Mucosa of descending colon (tissue), 3 donors: ENCODE results near the gene TFE3. TPM values are rescaled to one million over a fixed set of nuclear protein-coding genes. Genes with fewer than 3 reads are reported as not detected.

Experiments
- ATAC-seq: fragments of 200-7000 bp; cut with Tn5 transposase; one replicate; pipeline ENCODE4 v1.9.1; 2020; ENCODE audit warnings: mild to moderate bottlenecking, moderate library complexity
- DNase-seq, 3 donors: peaks; one replicate each; pipeline ENCODE4 v3.0.0-alpha.2; 2020
- H3K36me3 ChIP-seq: fragments of 200-600 bp; one replicate; pipeline ENCODE4 v1.8.0; 2021; ENCODE audit warnings: low read depth, mild to moderate bottlenecking
- H3K4me1 ChIP-seq: fragments of 200-600 bp; one replicate; pipeline ENCODE4 v1.8.0; 2021; ENCODE audit warnings: low read depth, mild to moderate bottlenecking
- H3K4me3 ChIP-seq: fragments of 200-600 bp; one replicate; pipeline ENCODE4 v1.8.0; 2021; ENCODE audit warnings: mild to moderate bottlenecking
- H3K9me3 ChIP-seq: fragments of 200-600 bp; one replicate; pipeline ENCODE4 v1.8.0; 2021; ENCODE audit warnings: mild to moderate bottlenecking
- intact Hi-C, 2 donors: fragments of 100-400 bp; cut with DNase I in 1 of 2; cut with micrococcal nuclease in 1 of 2; formaldehyde crosslinking; loops; one replicate each; pipeline versions ENCODE4 v1.11.0 to v1.11.1; 2022; cut with DNase I, micrococcal nuclease
- total RNA-seq, 3 donors: library from RNA; stranded (reverse); fragmentation: NEBNext Ultra II Directional in 2 of 3; extraction: Animal tissue kit (Norgen Biotek cat#: 25700) in 2 of 3; gene quantifications; one replicate each; pipeline versions ENCODE4 v1.2.1 to v1.2.4, GENCODE V29; 2021 to 2023
- TF ChIP-seq, protein P1 (sequence below): fragments of 200-600 bp; IDR thresholded peaks from one replicate; pipeline ENCODE4 v1.8.0; 2022; ENCODE audit warnings: antibody characterized with exemption, mild to moderate bottlenecking
- donor health status: DM: no; HTN: no; CAD: no; lungs with moderate emphysema.
- donor health status: DM: no; HTN: no; CAD: no.
- donor health status: DM: no; HTN: yes; CAD: no.

Gene TFE3
- total RNA-seq, 3 donors from 2014 or later: 26.6 to 46.6 (median 28.1) TPM

DNA sequence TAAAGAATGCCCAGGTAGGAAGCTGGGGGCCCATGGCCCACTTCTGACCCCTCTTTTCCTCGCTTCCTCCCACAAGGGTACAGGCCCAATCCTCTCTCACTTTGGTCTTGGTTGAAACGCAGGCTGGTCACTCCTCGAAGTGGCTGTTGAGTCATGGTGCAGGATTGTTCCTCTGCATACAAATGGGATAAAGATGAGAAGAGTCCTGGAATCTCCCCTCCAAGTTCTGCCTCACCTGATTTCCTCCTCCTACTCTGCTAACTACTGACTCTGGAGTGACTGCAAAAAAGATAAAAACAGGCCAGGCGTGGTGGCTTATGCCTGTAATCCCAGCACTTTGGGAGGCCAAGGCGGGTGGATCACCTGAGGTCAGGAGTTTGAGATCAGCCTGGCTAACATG is 34.8 kb upstream of the TFE3 start:
- no peaks in the 10 kb centered on the region for H3K36me3 ChIP-seq
- H3K4me3 ChIP-seq: no peak overlapping the region
- TF ChIP-seq, protein P1, sequence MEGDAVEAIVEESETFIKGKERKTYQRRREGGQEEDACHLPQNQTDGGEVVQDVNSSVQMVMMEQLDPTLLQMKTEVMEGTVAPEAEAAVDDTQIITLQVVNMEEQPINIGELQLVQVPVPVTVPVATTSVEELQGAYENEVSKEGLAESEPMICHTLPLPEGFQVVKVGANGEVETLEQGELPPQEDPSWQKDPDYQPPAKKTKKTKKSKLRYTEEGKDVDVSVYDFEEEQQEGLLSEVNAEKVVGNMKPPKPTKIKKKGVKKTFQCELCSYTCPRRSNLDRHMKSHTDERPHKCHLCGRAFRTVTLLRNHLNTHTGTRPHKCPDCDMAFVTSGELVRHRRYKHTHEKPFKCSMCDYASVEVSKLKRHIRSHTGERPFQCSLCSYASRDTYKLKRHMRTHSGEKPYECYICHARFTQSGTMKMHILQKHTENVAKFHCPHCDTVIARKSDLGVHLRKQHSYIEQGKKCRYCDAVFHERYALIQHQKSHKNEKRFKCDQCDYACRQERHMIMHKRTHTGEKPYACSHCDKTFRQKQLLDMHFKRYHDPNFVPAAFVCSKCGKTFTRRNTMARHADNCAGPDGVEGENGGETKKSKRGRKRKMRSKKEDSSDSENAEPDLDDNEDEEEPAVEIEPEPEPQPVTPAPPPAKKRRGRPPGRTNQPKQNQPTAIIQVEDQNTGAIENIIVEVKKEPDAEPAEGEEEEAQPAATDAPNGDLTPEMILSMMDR: no peak
- no peaks in the 10 kb centered on the region for H3K9me3 ChIP-seq
- DNase-seq (no peak), ATAC-seq (no peak)
- H3K4me1 ChIP-seq: no peaks in the 10 kb centered on the region
- intact Hi-C loops: no loop called here

DNA sequence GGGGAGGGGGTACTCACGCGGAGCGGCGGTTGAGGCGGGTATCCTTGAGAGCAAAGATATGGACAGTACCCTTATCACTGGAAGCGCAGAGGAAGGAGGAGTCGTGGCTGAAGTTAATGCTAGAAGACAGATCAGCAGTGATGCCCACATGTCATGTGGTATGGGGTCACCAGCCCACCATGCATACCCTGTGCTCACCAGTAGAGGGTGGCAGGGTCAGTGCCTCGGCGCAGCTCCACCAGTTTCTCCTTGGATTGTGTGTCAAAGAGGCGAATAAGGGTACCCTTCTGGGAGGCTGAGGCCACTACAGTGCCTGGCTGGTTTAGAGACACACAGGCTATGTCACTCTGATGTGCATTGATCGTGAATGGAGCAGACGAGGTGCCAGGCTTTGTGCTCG is 32.2 kb upstream of the TFE3 start:
- intact Hi-C loops: no loop called here
- TF ChIP-seq, protein P1: no peak
- H3K36me3 ChIP-seq: no peaks in the 10 kb centered on the region
- H3K4me3 ChIP-seq: no peak overlapping the region
- no peaks in the 10 kb centered on the region for H3K4me1 ChIP-seq
- no peaks in the 10 kb centered on the region for H3K9me3 ChIP-seq
- no peak for DNase-seq
- ATAC-seq: no peak

DNA sequence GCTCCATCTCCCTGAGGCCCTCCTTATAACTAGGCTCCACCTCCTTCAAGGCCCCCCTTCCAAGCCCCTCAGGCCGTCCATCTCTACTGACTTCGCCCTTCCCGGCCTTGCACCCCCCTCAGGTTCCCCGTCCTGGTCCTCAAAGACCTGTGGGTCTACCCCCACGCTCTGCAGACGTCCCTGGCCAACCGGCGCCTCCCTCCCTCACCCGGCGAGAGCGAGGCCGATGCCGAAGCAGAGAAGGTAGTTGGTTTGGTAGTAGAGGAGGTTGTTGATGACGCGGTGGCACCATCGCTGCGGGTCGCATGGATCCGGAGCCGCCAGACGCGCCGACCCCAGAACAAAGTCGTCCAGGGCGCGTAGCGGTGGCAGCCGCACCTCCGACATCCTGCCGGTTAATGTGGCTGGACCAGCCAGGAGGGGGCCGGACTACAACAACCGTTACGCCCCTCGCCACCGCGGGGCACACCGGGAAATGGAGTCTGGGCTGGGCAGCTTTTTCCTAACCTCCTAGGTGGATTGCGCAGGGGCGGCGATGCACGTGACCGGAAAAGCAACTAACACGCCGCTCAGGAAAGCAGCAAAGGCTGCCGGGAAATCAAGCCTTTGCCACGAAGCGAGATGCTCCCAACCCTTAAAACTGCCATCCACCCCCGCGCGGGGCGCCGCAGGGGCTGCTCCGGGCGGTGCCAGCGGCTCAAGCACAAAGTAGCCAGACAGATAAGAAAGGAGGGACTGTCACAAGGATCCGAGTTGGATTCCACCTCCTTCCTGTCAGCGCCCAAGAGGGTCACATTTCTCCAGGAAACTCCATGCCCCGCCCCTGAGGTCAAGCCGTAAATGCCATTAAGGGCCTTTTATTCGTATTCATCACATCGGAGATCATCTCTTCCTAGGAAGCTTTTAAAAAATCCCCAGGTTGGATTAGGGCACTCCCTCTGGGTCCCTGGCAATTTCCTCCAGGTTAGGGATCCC is 30.7 kb upstream of the TFE3 start, which contains the start of gene PRAF2:
Gene PRAF2 (minus strand): TSS at position 402 of the 975 bp plus-strand sequence. CDS start 15 bp downstream, at position 387.
- TF ChIP-seq, protein P1: no peak
- H3K36me3 ChIP-seq: no peaks in the 10 kb centered on the region
- H3K4me3 ChIP-seq: no peak within 1 kb of the TSS
- H3K4me1 ChIP-seq: no peaks in the 10 kb centered on the region
- no peaks in the 10 kb centered on the region for H3K9me3 ChIP-seq
- DNase-seq (peak; percentile 92 to 95 (median 93)), ATAC-seq (peak; percentile 94)
- intact Hi-C loops: no loop called here

DNA sequence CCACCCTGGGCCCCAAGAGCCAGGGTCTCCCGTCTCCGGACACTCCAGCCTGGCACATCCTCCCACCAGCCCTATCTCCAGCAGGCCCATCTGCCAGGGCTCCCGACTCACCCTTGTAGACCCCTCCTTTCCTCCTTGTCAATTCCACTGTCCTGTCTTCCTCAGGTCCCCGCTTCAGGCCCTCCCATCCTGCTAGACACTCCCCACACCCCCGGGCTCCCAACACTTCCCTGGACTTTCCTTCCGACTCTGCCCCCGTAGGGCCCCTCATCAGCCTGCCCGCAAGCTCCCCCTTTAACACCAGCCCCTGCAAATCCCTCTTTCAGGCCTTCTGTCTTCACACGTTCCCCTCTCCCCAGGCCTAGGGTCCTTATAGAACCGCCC is 29.5 kb upstream of the TFE3 start:
- ATAC-seq (no peak), DNase-seq (no peak)
- TF ChIP-seq, protein P1: no peak
- H3K4me3 ChIP-seq: no peak overlapping the region
- intact Hi-C loops: no loop called here
- no peaks in the 10 kb centered on the region for H3K36me3 ChIP-seq
- no peaks in the 10 kb centered on the region for H3K4me1 ChIP-seq
- no peaks in the 10 kb centered on the region for H3K9me3 ChIP-seq

DNA sequence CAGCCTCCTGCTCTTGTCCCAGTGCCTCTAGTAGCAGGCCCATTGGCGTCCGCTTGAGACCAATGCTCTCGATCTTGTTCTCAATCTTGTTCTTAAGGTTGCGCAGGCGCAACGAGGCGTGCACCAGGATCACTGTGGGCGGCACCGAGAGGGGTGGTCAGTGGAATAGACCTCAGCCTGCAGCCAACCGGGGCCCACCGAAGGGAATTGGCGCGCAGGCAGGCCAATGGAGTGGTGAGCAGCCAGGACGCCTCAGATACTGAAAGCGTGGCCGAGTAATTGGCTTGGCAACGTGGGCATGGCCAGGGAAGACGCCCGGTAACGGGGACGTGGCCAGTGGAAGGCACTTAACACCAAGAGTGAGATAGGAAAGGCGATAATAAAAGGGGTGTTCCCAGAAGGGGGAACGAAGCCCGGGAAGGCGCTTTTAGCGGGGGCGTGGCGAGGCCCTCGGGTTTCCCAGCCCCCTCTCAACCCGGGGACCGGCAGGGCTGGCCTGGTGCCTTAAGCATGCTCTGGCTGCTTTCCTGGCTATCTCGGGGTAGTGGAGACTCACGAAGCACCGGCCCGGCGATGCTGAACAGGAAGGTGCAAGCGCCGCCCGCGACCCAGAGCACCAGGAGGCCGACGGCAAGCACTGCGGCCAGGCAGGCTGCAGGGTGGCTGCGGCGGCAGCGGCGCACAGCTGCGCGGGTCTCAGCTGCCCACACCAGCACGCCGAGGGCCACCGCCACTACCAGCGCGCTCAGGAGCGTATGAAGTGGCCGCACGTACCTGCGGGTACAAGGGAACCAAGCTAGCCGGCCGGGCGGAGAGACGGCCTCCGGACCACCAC is 28.9 kb upstream of the TFE3 start:
- Histone ChIP-seq H3K4me3 (no peak overlapping the region), H3K36me3 (no peaks in the 10 kb centered on the region), H3K4me1 (no peaks in the 10 kb centered on the region), H3K9me3 (no peaks in the 10 kb centered on the region)
- intact Hi-C loops: no loop called here
- DNase-seq: peak; percentile 67 to 79 (median 72)
- peak; percentile 47 for ATAC-seq
- TF ChIP-seq, protein P1: no peak
